Astrocyte (in vitro differentiated cells and primary cell): ENCODE data around the gene ASCL4. TPM values are rescaled to one million over a fixed set of nuclear protein-coding genes. Genes with fewer than 3 reads are reported as not detected.

Source experiments
- DNase-seq: peaks from one replicate; pipeline ENCODE4 v3.0.0-alpha.2; 2010; ENCODE audit warnings: low read depth
- FAIRE-seq: peaks from 2 replicates; lab custom pipeline; 2011; peaks lifted over from hg19 to GRCh38; lab: Jason Lieb, UNC
- H2AFZ ChIP-seq: 2 replicates; pipeline ENCODE4 v1.6.0; 2012; ENCODE audit warnings: low read depth, low read length, inconsistent platforms
- H3K27ac ChIP-seq: 2 replicates; pipeline ENCODE4 v1.5.1; 2011; ENCODE audit warnings: low read depth, low read length, inconsistent platforms
- H3K27me3 ChIP-seq: 2 replicates; pipeline ENCODE4 v1.6.0; 2011; ENCODE audit warnings: low read length, inconsistent platforms; ENCODE audit not compliant: insufficient read depth
- H3K36me3 ChIP-seq: 2 replicates; pipeline ENCODE4 v1.5.1; 2011; ENCODE audit warnings: low read length, inconsistent platforms; ENCODE audit not compliant: insufficient read depth
- H3K4me1 ChIP-seq: 2 replicates; pipeline ENCODE4 v1.5.1; 2011; ENCODE audit warnings: low read length, inconsistent platforms; ENCODE audit not compliant: insufficient read depth
- H3K4me2 ChIP-seq: 2 replicates; pipeline ENCODE4 v1.6.0; 2012; ENCODE audit warnings: low read length, inconsistent platforms
- H3K4me3 ChIP-seq: 2 replicates; pipeline ENCODE4 v1.5.1; 2011; ENCODE audit warnings: low read depth, mild to moderate bottlenecking, low read length, inconsistent platforms; ENCODE audit not compliant: insufficient read depth
- H3K79me2 ChIP-seq: 2 replicates; pipeline ENCODE4 v1.6.0; 2012; ENCODE audit warnings: mild to moderate bottlenecking, low read length, inconsistent platforms; ENCODE audit not compliant: insufficient read depth
- H3K9ac ChIP-seq: 2 replicates; pipeline ENCODE4 v1.6.0; 2012; ENCODE audit warnings: mild to moderate bottlenecking, low read length, inconsistent platforms
- H3K9me3 ChIP-seq: 2 replicates; pipeline ENCODE4 v1.5.1; 2012; ENCODE audit warnings: low read depth, mild to moderate bottlenecking, low read length, inconsistent platforms; ENCODE audit not compliant: insufficient read depth
- H4K20me1 ChIP-seq: 2 replicates; pipeline ENCODE4 v1.6.0; 2012; ENCODE audit warnings: low read length, inconsistent platforms; ENCODE audit not compliant: insufficient read depth
- H3K27ac Mint-ChIP-seq: one replicate; pipeline ENCODE4 v1.8.0; 2021; ENCODE audit warnings: mild to moderate bottlenecking, mixed read lengths; ENCODE audit not compliant: unreplicated experiment
- H3K27me3 Mint-ChIP-seq: one replicate; pipeline ENCODE4 v1.8.0; 2021; ENCODE audit warnings: low read depth, mixed read lengths; ENCODE audit not compliant: unreplicated experiment
- H3K36me3 Mint-ChIP-seq: one replicate; pipeline ENCODE4 v1.8.0; 2021; ENCODE audit warnings: low read depth, mixed read lengths; ENCODE audit not compliant: unreplicated experiment
- H3K4me1 Mint-ChIP-seq: one replicate; pipeline ENCODE4 v1.8.0; 2021; ENCODE audit warnings: low read depth, mixed read lengths; ENCODE audit not compliant: unreplicated experiment
- H3K4me3 Mint-ChIP-seq: one replicate; pipeline ENCODE4 v1.8.0; 2021; ENCODE audit warnings: mild to moderate bottlenecking, moderate library complexity, mixed read lengths; ENCODE audit not compliant: unreplicated experiment
- H3K9me3 Mint-ChIP-seq: one replicate; pipeline ENCODE4 v1.8.0; 2021; ENCODE audit warnings: mild to moderate bottlenecking, mixed read lengths; ENCODE audit not compliant: unreplicated experiment
- CTCF ChIP-seq: IDR thresholded peaks from 2 replicates; pipeline ENCODE4 v1.5.1; 2011; ENCODE audit warnings: low read depth, mild to moderate bottlenecking, inconsistent platforms, low read length, moderate library complexity; ENCODE audit not compliant: insufficient read depth
- EZH2 ChIP-seq: IDR thresholded peaks from 2 replicates; pipeline ENCODE4 v1.6.1; 2012; ENCODE audit warnings: mild to moderate bottlenecking, low read length, inconsistent platforms; ENCODE audit not compliant: insufficient read depth
- total RNA-seq: library from RNA; stranded (reverse); gene quantifications from 2 replicates; pipeline ENCODE4 v1.2.1, GENCODE V29; 2021

The ASCL4 gene
- total RNA-seq, 1 donor from 2014 or later: not detected

GRCh38 chr12:107765316-107765715, 9.2 kb upstream of the ASCL4 start:
- no peak overlapping the region for H3K4me3 Mint-ChIP-seq
- Histone ChIP-seq H3K4me2 (no peak overlapping the region), H3K9me3 (no peaks in the 10 kb centered on the region)

GRCh38 chr12:107767466-107767865, 7.0 kb upstream of the ASCL4 start:
- no peaks in the 10 kb centered on the region for H3K9me3 Mint-ChIP-seq
- Histone ChIP-seq H3K9ac (no peak overlapping the region), H3K4me1 (no peaks in the 10 kb centered on the region), H3K9me3 (no peaks in the 10 kb centered on the region), H3K27me3 (peaks cover 6% of the 10 kb centered on the region), H3K36me3 (no peaks in the 10 kb centered on the region), H3K4me2 (no peak overlapping the region), H3K27ac (no peak overlapping the region), H3K4me3 (no peak overlapping the region), H2AFZ (no peak overlapping the region), H3K79me2 (no peaks in the 10 kb centered on the region), H4K20me1 (no peaks in the 10 kb centered on the region)
- no peak overlapping the region for H3K27ac Mint-ChIP-seq
- DNase-seq (no peak), FAIRE-seq (no peak)
- H3K4me1 Mint-ChIP-seq: no peaks in the 10 kb centered on the region
- TF ChIP-seq CTCF: no peak
- TF ChIP-seq EZH2: no peak
- H3K27me3 Mint-ChIP-seq: peaks cover 25% of the 10 kb centered on the region
- H3K4me3 Mint-ChIP-seq: no peak overlapping the region
- peaks cover 2% of the 10 kb centered on the region for H3K36me3 Mint-ChIP-seq

More at GRCh38 chr12:107765316-107765715, 9.2 kb upstream of the ASCL4 start:
- H3K36me3 Mint-ChIP-seq: peaks cover 2% of the 10 kb centered on the region
- no peak overlapping the region for H2AFZ ChIP-seq
- no peaks in the 10 kb centered on the region for H3K9me3 Mint-ChIP-seq
- H4K20me1 ChIP-seq: peaks cover 1% of the 10 kb centered on the region
- H3K27ac ChIP-seq: no peak overlapping the region
- peaks cover 10% of the 10 kb centered on the region for H3K27me3 Mint-ChIP-seq
- H3K79me2 ChIP-seq: peaks cover 6% of the 10 kb centered on the region
- peaks cover 5% of the 10 kb centered on the region for H3K4me1 ChIP-seq
- no peak overlapping the region for H3K4me3 ChIP-seq
- TF ChIP-seq CTCF (no peak), EZH2 (no peak)
- DNase-seq (no peak), FAIRE-seq (no peak)
- no peaks in the 10 kb centered on the region for H3K36me3 ChIP-seq
- no peaks in the 10 kb centered on the region for H3K4me1 Mint-ChIP-seq
- no peak overlapping the region for H3K27ac Mint-ChIP-seq
- H3K27me3 ChIP-seq: peaks cover 6% of the 10 kb centered on the region
- no peak overlapping the region for H3K9ac ChIP-seq

GRCh38 chr12:107775093-107775721, 703 bp downstream of the ASCL4 start:
- Histone ChIP-seq H3K79me2 (no peaks in the 10 kb centered on the region), H2AFZ (peak overlapping the region; percentile 26), H3K9ac (no peak overlapping the region), H3K36me3 (no peaks in the 10 kb centered on the region), H3K4me2 (peak overlapping the region; percentile 11), H3K4me1 (no peaks in the 10 kb centered on the region), H3K27ac (no peak overlapping the region), H3K27me3 (peaks cover 40% of the 10 kb centered on the region), H3K9me3 (no peaks in the 10 kb centered on the region), H4K20me1 (no peaks in the 10 kb centered on the region), H3K4me3 (no peak overlapping the region)
- DNase-seq (no peak), FAIRE-seq (no peak)
- no peak overlapping the region for H3K27ac Mint-ChIP-seq
- H3K9me3 Mint-ChIP-seq: no peaks in the 10 kb centered on the region
- peak overlapping the region; percentile 64 for H3K4me3 Mint-ChIP-seq
- peaks cover 77% of the 10 kb centered on the region for H3K27me3 Mint-ChIP-seq
- no peaks in the 10 kb centered on the region for H3K4me1 Mint-ChIP-seq
- TF ChIP-seq CTCF: no peak
- TF ChIP-seq EZH2: peak; percentile 53
- H3K36me3 Mint-ChIP-seq: no peaks in the 10 kb centered on the region
